ENCODE data around the gene PEAK1. TPM values are rescaled to one million over a fixed set of nuclear protein-coding genes. Genes with fewer than 3 reads are reported as not detected.

The PEAK1 gene
- total RNA-seq, 1 experiment from 2014 or later, result 58.7 TPM

GRCh38 chr15:77247116-77247515, 172.8 kb downstream of the PEAK1 start:
- H3K9me3 ChIP-seq (ENCODE audit: control insufficient read depth, insufficient read depth, low read depth, low read length), result no peaks in the 10 kb centered on the region
- TF ChIP-seq CTCF (IDR thresholded peaks at IDR 0.05) (no peak), TCF7L2 (IDR thresholded peaks at IDR 0.05; ENCODE audit: low read depth, low read length) (no peak), REST (IDR thresholded peaks at IDR 0.05; ENCODE audit: insufficient read depth in 1 of 2, low read depth in 2 of 2, low read length in 1 of 2) (no peak), SIN3A (IDR thresholded peaks at IDR 0.05; ENCODE audit: borderline replicate concordance, insufficient read depth, low read depth, low read length) (no peak), POLR2AphosphoS5 (IDR thresholded peaks at IDR 0.05; ENCODE audit: low read depth, low read length) (no peak)
- ATAC-seq (no peak), DNase-seq (ENCODE audit: low read depth, low spot score) (no peak)
- no peaks in the 10 kb centered on the region for H3K27me3 ChIP-seq (ENCODE audit: control insufficient read depth, insufficient read depth, low read length)
- intact Hi-C loops (cut with micrococcal nuclease; ENCODE audit: unreplicated experiment), result no loop called here
- BruUV-seq (replicated peaks), result TSS peak; percentile 22
- H3K4me1 ChIP-seq (ENCODE audit: control insufficient read depth, insufficient read depth, low read length), result no peaks in the 10 kb centered on the region
- in situ Hi-C loops (cut with HindIII; ENCODE audit: low pct_unique_long_range_greater_than_20kb, low sequenced_read_pairs), result no loop called here
- POLR2A ChIA-PET, result interaction anchor here (0.6 to 0.7 kb wide), 2 partner anchors 33 to 1194 kb away, joined by 9 read pairs; no protein-coding TSS in a partner anchor
- CTCF ChIA-PET, result no interaction called here
- no peak overlapping the region for H3K27ac ChIP-seq (ENCODE audit: low read length)
- no peak overlapping the region for H3K4me3 ChIP-seq (ENCODE audit: low read depth in 2 of 2, low read length in 2 of 2)
- no peaks in the 10 kb centered on the region for H3K36me3 ChIP-seq (ENCODE audit: control insufficient read depth, insufficient read depth, low read length)

- no peak for TF ChIP-seq CTCF (IDR thresholded peaks at IDR 0.05)
- TF ChIP-seq POLR2AphosphoS5 (IDR thresholded peaks at IDR 0.05; ENCODE audit: low read depth, low read length), result no peak
- TF ChIP-seq TCF7L2 (IDR thresholded peaks at IDR 0.05; ENCODE audit: low read depth, low read length), result no peak
- no peak for TF ChIP-seq REST (IDR thresholded peaks at IDR 0.05; ENCODE audit: insufficient read depth in 1 of 2, low read depth in 2 of 2, low read length in 1 of 2)
- no peak for TF ChIP-seq SIN3A (IDR thresholded peaks at IDR 0.05; ENCODE audit: borderline replicate concordance, insufficient read depth, low read depth, low read length)
- H3K36me3 ChIP-seq (ENCODE audit: control insufficient read depth, insufficient read depth, low read length), result no peaks in the 10 kb centered on the region
- no peaks in the 10 kb centered on the region for H3K27me3 ChIP-seq (ENCODE audit: control insufficient read depth, insufficient read depth, low read length)
- no peaks in the 10 kb centered on the region for H3K9me3 ChIP-seq (ENCODE audit: control insufficient read depth, insufficient read depth, low read depth, low read length)
- BruUV-seq (replicated peaks), result no TSS peak
- no peak overlapping the region for H3K27ac ChIP-seq (ENCODE audit: low read length)
- no peak for DNase-seq (ENCODE audit: low read depth, low spot score)
- H3K4me3 ChIP-seq (ENCODE audit: low read depth in 2 of 2, low read length in 2 of 2), result no peak overlapping the region
- in situ Hi-C loops (cut with HindIII; ENCODE audit: low pct_unique_long_range_greater_than_20kb, low sequenced_read_pairs) (no loop called here), intact Hi-C loops (cut with micrococcal nuclease; ENCODE audit: unreplicated experiment) (no loop called here)
- no peaks in the 10 kb centered on the region for H3K4me1 ChIP-seq (ENCODE audit: control insufficient read depth, insufficient read depth, low read length)
- POLR2A ChIA-PET, result no interaction called here
- CTCF ChIA-PET, result no interaction called here
- ATAC-seq, result no peak
Observed at GRCh38 chr15:77243716-77244401, 176.0 kb downstream of the PEAK1 start.
